Caco-2 (cell line): ENCODE measurements around the gene CCDC81. TPM values are rescaled to one million over a fixed set of nuclear protein-coding genes. Genes with fewer than 3 reads are reported as not detected.

Source experiments
- BruUV-seq: library from RNA; stranded (reverse); fragments of 400-500 nt; replicated peaks from 2 replicates; lab custom pipeline; 2021; lab: Mats Ljungman, UMichigan
- CTCF ChIA-PET: fragments of 300-600 bp; sonication (Branson Sonifier 250); formaldehyde crosslinking; loops from one replicate; lab custom pipeline; 2022; ENCODE audit warnings: antibody characterized with exemption; lab: Charles Lee
- POLR2A ChIA-PET: fragments of 300-600 bp; sonication (Branson Sonifier 250); formaldehyde crosslinking; loops from one replicate; lab custom pipeline; 2022; ENCODE audit warnings: antibody characterized with exemption; lab: Charles Lee
- DNase-seq, 2 experiments: peaks; one replicate each; pipeline versions ENCODE4 v3.0.0 to v3.0.0-alpha.2; 2020 to 2022
- H3K27me3 ChIP-seq: replicated peaks from 2 replicates; pipeline ENCODE4 v1.6.0; 2011; ENCODE audit warnings: low read length; ENCODE audit not compliant: control insufficient read depth, insufficient read depth
- H3K36me3 ChIP-seq: 2 replicates; pipeline ENCODE4 v1.5.1; 2011; ENCODE audit warnings: low read length; ENCODE audit not compliant: control insufficient read depth, insufficient read depth
- H3K4me1 ChIP-seq: fragments of 250-450 bp; sonication (Bioruptor Pico); 2 replicates; pipeline ENCODE4 v1.5.1; 2020; ENCODE audit warnings: mild to moderate bottlenecking
- H3K4me3 ChIP-seq: 2 replicates; pipeline ENCODE4 v1.5.1; 2011; ENCODE audit warnings: low read depth, mild to moderate bottlenecking, control low read depth, low read length
- H3K9me3 ChIP-seq: fragments of 250-450 bp; sonication (Bioruptor Pico); 2 replicates; pipeline ENCODE4 v1.5.1; 2020; ENCODE audit warnings: mild to moderate bottlenecking, moderate library complexity
- H3K27ac Mint-ChIP-seq: one replicate; pipeline ENCODE4 v1.8.0; 2022; ENCODE audit warnings: mixed read lengths; ENCODE audit not compliant: unreplicated experiment
- H3K27me3 Mint-ChIP-seq: one replicate; pipeline ENCODE4 v1.8.0; 2022; ENCODE audit warnings: mixed read lengths; ENCODE audit not compliant: insufficient read depth, unreplicated experiment
- H3K36me3 Mint-ChIP-seq: one replicate; pipeline ENCODE4 v1.8.0; 2022; ENCODE audit warnings: mild to moderate bottlenecking, mixed read lengths; ENCODE audit not compliant: insufficient read depth, unreplicated experiment
- H3K4me1 Mint-ChIP-seq: one replicate; pipeline ENCODE4 v1.8.0; 2022; ENCODE audit warnings: low read depth, mixed read lengths; ENCODE audit not compliant: unreplicated experiment
- H3K4me3 Mint-ChIP-seq: one replicate; pipeline ENCODE4 v1.8.0; 2022; ENCODE audit warnings: mild to moderate bottlenecking, moderate library complexity, mixed read lengths; ENCODE audit not compliant: unreplicated experiment
- H3K9me3 Mint-ChIP-seq: one replicate; pipeline ENCODE4 v1.8.0; 2022; ENCODE audit warnings: mixed read lengths; ENCODE audit not compliant: unreplicated experiment
- intact Hi-C: fragments of 100-400 bp; cut with micrococcal nuclease; formaldehyde crosslinking; loops from one replicate; pipeline ENCODE4 v1.10.0; 2022; ENCODE audit not compliant: unreplicated experiment
- total RNA-seq: library from RNA; stranded (reverse); gene quantifications from 2 replicates; pipeline ENCODE4 v1.2.3, GENCODE V29; 2022
- TF ChIP-seq, protein P1 (sequence below), 2 experiments: fragments of 200-600 bp in 1 of 2; IDR thresholded peaks; 1 replicate in 1 of 2; 2 replicates in 1 of 2; pipeline versions ENCODE4 v1.5.1 to v1.8.0; 2011 to 2022; ENCODE audit warnings: antibody characterized with exemption in 1 of 2, control low read depth in 1 of 2, inconsistent platforms in 1 of 2, low read depth in 1 of 2, low read length in 1 of 2, mild to moderate bottlenecking in 1 of 2, moderate library complexity in 1 of 2; ENCODE audit not compliant: insufficient read depth in 1 of 2, severe bottlenecking in 1 of 2, unreplicated experiment in 1 of 2

The CCDC81 gene
- total RNA-seq, 1 experiment from 2014 or later = 1.3 TPM

DNA sequence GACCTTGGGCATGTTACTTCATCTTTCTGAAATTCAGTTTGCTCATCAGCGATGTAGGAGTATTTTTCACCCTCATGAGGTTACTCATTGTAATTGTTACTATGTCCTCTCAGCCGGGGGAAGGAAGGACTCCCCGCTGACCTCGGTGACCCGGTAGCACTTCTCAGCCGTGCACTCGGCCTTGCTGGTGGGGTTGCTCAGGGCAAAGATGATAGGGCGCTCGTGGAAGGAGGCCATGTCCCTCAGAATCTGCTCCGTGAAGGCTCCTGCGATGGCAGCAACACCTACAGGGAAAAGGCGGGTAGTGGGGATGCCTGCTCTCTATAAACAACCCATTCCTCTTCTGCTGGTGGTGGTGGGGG is 72.2 kb downstream of the CCDC81 start:
- no peaks in the 10 kb centered on the region for H3K27me3 Mint-ChIP-seq
- POLR2A ChIA-PET = interaction anchor here (0.5 kb wide), 1 partner anchor 63 kb away, joined by 5 read pairs; no protein-coding TSS in a partner anchor
- no peaks in the 10 kb centered on the region for H3K36me3 Mint-ChIP-seq

DNA sequence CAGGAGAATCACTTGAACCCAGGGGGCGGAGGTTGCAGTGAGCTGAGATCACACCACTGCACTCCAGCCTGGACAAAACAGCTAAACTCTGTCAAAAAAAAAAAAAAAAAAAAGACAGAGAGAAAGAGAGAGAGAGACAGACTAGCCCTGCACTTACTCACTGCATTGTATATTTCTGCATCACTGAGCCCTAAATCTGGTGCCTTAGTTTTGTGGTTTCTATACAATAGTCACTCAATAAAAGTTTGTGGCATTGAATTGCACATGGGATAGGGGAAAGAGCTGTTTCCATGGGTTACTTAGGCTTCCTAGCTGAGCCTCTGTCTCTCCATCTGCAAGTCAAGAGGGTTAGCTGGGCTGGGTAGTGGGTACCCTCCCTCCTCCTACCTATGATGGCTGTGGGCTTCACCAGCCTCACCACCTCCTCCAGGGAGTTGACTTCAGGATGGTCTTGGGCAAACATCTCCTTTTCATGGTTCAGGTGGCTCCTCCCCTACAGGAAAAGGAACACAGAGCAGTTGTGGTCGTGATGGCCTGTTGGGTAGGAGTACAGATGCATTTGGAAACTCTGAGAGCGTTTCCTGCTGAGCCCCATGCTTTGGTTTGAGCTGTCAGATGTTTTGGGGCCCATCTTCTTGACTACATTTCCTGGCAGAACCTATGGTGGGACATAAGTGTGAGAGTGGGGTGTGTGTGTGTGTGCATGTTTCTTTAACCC is 73.2 kb downstream of the CCDC81 start:
- no peak overlapping the region for H3K4me3 Mint-ChIP-seq
- no TSS peak for BruUV-seq
- TF ChIP-seq, protein P1, sequence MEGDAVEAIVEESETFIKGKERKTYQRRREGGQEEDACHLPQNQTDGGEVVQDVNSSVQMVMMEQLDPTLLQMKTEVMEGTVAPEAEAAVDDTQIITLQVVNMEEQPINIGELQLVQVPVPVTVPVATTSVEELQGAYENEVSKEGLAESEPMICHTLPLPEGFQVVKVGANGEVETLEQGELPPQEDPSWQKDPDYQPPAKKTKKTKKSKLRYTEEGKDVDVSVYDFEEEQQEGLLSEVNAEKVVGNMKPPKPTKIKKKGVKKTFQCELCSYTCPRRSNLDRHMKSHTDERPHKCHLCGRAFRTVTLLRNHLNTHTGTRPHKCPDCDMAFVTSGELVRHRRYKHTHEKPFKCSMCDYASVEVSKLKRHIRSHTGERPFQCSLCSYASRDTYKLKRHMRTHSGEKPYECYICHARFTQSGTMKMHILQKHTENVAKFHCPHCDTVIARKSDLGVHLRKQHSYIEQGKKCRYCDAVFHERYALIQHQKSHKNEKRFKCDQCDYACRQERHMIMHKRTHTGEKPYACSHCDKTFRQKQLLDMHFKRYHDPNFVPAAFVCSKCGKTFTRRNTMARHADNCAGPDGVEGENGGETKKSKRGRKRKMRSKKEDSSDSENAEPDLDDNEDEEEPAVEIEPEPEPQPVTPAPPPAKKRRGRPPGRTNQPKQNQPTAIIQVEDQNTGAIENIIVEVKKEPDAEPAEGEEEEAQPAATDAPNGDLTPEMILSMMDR (IDR thresholded peaks at IDR 0.05; ENCODE audit: insufficient read depth in 1 of 2, low read depth in 1 of 2, low read length in 1 of 2, severe bottlenecking in 1 of 2, unreplicated experiment in 1 of 2) = no peak
- intact Hi-C loops = no loop called here
- no peaks in the 10 kb centered on the region for H3K36me3 ChIP-seq
- H3K4me1 Mint-ChIP-seq = no peaks in the 10 kb centered on the region
- POLR2A ChIA-PET = interaction anchor here (0.6 kb wide), 1 partner anchor 586 kb away, joined by 8 read pairs; no protein-coding TSS in a partner anchor
- H3K9me3 Mint-ChIP-seq = no peaks in the 10 kb centered on the region
- H3K36me3 Mint-ChIP-seq = no peaks in the 10 kb centered on the region
- no peaks in the 10 kb centered on the region for H3K4me1 ChIP-seq
- H3K27me3 ChIP-seq = no peaks in the 10 kb centered on the region
- DNase-seq = no peak
- no peaks in the 10 kb centered on the region for H3K27me3 Mint-ChIP-seq
- no peaks in the 10 kb centered on the region for H3K9me3 ChIP-seq
- CTCF ChIA-PET = interaction anchor here (0.7 to 0.8 kb wide), 2 partner anchors 78 to 160 kb away, joined by 3 read pairs; no protein-coding TSS in a partner anchor
- no peak overlapping the region for H3K27ac Mint-ChIP-seq
- H3K4me3 ChIP-seq = no peak overlapping the region

More for the DNA sequence above, 72.2 kb downstream of the CCDC81 start:
- no peaks in the 10 kb centered on the region for H3K4me1 Mint-ChIP-seq
- no peak overlapping the region for H3K27ac Mint-ChIP-seq
- TF ChIP-seq, protein P1 (IDR thresholded peaks at IDR 0.05; ENCODE audit: insufficient read depth in 1 of 2, low read depth in 1 of 2, low read length in 1 of 2, severe bottlenecking in 1 of 2, unreplicated experiment in 1 of 2) = no peak
- BruUV-seq = no TSS peak
- H3K36me3 ChIP-seq = no peaks in the 10 kb centered on the region
- no peak for DNase-seq
- H3K9me3 ChIP-seq = no peaks in the 10 kb centered on the region
- no peaks in the 10 kb centered on the region for H3K27me3 ChIP-seq
- no peaks in the 10 kb centered on the region for H3K4me1 ChIP-seq
- intact Hi-C loops = no loop called here
- H3K9me3 Mint-ChIP-seq = no peaks in the 10 kb centered on the region
- no peak overlapping the region for H3K4me3 Mint-ChIP-seq
- CTCF ChIA-PET = no interaction called here
- H3K4me3 ChIP-seq = no peak overlapping the region

DNA sequence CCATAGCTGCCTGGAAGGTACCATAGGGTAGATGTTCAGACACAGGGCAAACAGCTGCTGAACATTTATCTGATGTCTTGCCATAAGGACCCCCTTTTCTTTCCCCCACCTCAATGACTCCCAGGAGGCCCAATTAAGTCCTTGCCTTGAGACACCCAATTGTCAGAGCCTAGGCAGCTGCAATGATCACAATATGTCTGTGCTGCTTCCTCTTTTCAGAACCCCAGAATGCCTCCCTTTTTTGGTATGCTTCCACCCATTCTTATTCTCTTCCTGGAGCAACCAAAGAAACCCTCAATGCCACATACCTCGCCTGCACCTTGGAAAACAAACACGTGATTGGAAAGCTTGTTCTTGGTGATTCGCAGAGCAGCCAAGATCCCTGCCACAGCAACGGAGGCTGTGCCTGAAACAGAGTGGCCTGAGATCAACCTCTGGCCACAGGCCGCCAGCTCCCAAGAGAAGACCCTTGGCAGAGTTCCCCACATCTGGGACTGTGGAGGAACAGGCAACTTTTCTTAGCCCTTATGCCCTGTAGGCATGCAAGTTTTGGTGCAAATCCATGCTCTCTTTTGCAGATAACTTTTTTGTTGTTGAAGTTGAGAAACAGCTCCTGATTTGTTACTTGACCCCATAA is 75.4 kb downstream of the CCDC81 start:
- no peak for DNase-seq
- Mint-ChIP-seq H3K36me3 (no peaks in the 10 kb centered on the region), H3K27me3 (no peaks in the 10 kb centered on the region), H3K4me1 (no peaks in the 10 kb centered on the region), H3K9me3 (no peaks in the 10 kb centered on the region), H3K4me3 (no peak overlapping the region), H3K27ac (no peak overlapping the region)
- Histone ChIP-seq H3K27me3 (no peaks in the 10 kb centered on the region), H3K9me3 (no peaks in the 10 kb centered on the region), H3K4me3 (no peak overlapping the region), H3K4me1 (no peaks in the 10 kb centered on the region), H3K36me3 (no peaks in the 10 kb centered on the region)
- intact Hi-C loops = no loop called here
- TF ChIP-seq, protein P1 (IDR thresholded peaks at IDR 0.05; ENCODE audit: insufficient read depth in 1 of 2, low read depth in 1 of 2, low read length in 1 of 2, severe bottlenecking in 1 of 2, unreplicated experiment in 1 of 2) = no peak
- ChIA-PET POLR2A (interaction anchor here (0.6 kb wide), 1 partner anchor 286 kb away, joined by 3 read pairs; no protein-coding TSS in a partner anchor), CTCF (interaction anchor here (1.0 kb wide), 1 partner anchor 158 kb away, joined by 4 read pairs; no protein-coding TSS in a partner anchor)
- BruUV-seq = no TSS peak
